T-helper 17 cell (primary cell): ENCODE measurements around the gene TMEM120B. TPM values are rescaled to one million over a fixed set of nuclear protein-coding genes. Genes with fewer than 3 reads are reported as not detected.
"Not testable (repeated sequence)": the region's sequence is repeated elsewhere in the genome, so short reads cannot be mapped to it uniquely, and the experiment has no call there.

Experiments
- ATAC-seq: fragments of 150-1000 bp; cut with Tn5 transposase; 2 replicates; pipeline ENCODE4 v1.10.0; 2021; ENCODE audit warnings: mild to moderate bottlenecking, moderate library complexity
- DNase-seq, 3 donors: peaks; one replicate each; pipeline versions ENCODE4 v3.0.0 to v3.0.0-alpha.2; 2020 to 2021
- H3K9me3 ChIP-seq: one replicate; pipeline ENCODE4 v1.7.0; 2013; ENCODE audit warnings: low read length, mild to moderate bottlenecking; ENCODE audit not compliant: control insufficient read depth, poor library complexity, severe bottlenecking
- H3K27ac Mint-ChIP-seq: one replicate; pipeline ENCODE4 v1.8.0; 2022; ENCODE audit warnings: mild to moderate bottlenecking, moderate library complexity, mixed read lengths
- H3K27me3 Mint-ChIP-seq: one replicate; pipeline ENCODE4 v1.8.0; 2022; ENCODE audit warnings: mixed read lengths
- H3K36me3 Mint-ChIP-seq: one replicate; pipeline ENCODE4 v1.8.0; 2022; ENCODE audit warnings: low read depth, mixed read lengths
- H3K4me1 Mint-ChIP-seq: one replicate; pipeline ENCODE4 v1.8.0; 2022; ENCODE audit warnings: mild to moderate bottlenecking, mixed read lengths
- H3K4me3 Mint-ChIP-seq: one replicate; pipeline ENCODE4 v1.8.0; 2022; ENCODE audit warnings: mild to moderate bottlenecking, moderate library complexity, mixed read lengths
- total RNA-seq, 4 donors: library from RNA in 2 of 4; stranded (reverse) in 2 of 4; gene quantifications; one replicate each; pipeline ENCODE4 v1.2.3 and lab custom pipeline; 2022 to 2026

The TMEM120B gene
- total RNA-seq, 2 donors from 2014 or later: 6.9 to 7.0 TPM

DNA sequence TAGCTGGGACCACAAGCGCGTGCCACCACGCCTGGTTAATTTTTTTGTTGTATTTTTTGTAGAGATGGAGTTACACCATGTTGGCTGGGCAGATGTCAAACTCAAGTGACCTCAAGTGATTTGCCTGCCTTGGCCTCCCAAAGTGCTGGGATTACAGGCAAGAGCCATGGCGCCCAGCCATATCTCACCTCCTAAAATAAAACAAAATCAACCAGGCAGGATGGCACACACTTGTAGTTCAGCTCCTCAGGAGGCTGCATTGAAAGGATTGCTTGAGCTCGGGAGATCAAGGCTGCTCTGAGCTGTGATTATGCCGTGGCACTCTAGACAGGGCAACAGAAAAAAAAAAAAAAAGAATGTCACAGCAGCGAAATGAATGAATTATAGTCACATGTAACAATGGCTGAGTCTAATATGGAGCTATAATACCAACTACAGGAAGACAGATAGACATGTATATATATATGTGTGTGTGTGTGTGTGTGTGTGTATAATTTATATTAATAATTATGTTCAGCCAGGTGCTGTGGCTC, 19.3 kb upstream of the TMEM120B start:
- Mint-ChIP-seq H3K36me3 (no peaks in the 10 kb centered on the region), H3K27ac (no peak overlapping the region), H3K27me3 (no peaks in the 10 kb centered on the region), H3K4me1 (peaks cover 3% of the 10 kb centered on the region), H3K4me3 (no peak overlapping the region)
- DNase-seq (no peak), ATAC-seq (no peak)
- H3K9me3 ChIP-seq: no peaks in the 10 kb centered on the region

GRCh38 chr12:121697093-121697698, 15.4 kb upstream of the TMEM120B start:
- Mint-ChIP-seq H3K27me3 (no peaks in the 10 kb centered on the region), H3K4me1 (peaks cover 3% of the 10 kb centered on the region)
- DNase-seq: no peak

DNA sequence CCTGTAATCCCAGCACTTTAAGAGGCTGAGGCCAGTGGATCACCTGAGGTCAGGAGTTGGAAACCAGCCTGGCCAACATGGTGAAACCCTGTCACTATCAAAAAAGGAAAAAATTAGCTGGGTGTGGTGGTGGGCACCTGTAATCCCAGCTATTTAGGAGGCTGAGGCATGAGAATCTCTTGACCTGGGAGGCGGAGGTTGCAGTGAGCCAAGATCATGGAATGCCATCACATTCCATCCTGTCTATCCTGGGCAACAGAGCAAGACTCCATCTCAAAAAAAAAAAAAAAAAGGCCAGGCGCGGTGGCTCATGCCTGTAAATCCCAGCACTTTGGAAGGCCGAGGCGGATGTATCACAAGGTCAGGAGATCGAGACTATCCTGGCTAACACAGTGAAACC, 14.7 kb upstream of the TMEM120B start:
- H3K4me3 Mint-ChIP-seq, H3K27me3 Mint-ChIP-seq, H3K4me1 Mint-ChIP-seq, DNase-seq, H3K27ac Mint-ChIP-seq, H3K9me3 ChIP-seq, H3K36me3 Mint-ChIP-seq, ATAC-seq: not testable (repeated sequence)

More at GRCh38 chr12:121697093-121697698, 15.4 kb upstream of the TMEM120B start:
- Mint-ChIP-seq H3K36me3 (no peaks in the 10 kb centered on the region), H3K27ac (no peak overlapping the region), H3K4me3 (no peak overlapping the region)
- no peaks in the 10 kb centered on the region for H3K9me3 ChIP-seq
- peak; percentile 32 for ATAC-seq

DNA sequence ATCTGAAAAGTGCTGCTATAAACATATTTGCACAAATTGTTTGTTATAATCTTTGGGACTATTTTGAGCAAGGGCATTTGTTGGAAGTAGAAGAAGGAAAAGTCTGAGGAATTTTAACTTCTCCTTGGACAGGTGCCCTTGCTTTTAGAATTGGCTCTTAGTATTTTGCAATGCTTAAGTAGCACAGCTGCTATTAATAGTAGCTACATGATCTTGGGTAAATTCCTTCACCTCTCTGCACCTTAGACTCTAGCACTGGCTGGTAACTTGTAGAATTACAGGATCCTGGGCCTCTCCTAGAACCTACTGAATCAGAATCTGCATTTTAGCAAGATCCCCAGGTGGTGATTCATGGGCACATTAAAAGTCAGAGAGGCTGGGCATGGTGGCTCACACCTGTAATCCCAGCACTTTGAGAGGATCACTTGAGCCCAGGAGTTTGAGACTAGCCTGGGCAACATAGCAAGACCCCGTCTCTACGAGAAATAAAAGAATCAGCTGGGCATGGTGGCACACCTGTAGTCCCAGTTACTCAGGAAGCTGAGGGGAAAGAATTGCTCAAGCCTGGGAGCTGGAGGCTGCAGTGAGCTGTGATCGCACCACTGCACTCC, 10.8 kb upstream of the TMEM120B start:
- no peaks in the 10 kb centered on the region for H3K9me3 ChIP-seq
- ATAC-seq: no peak
- no peaks in the 10 kb centered on the region for H3K4me1 Mint-ChIP-seq
- no peaks in the 10 kb centered on the region for H3K36me3 Mint-ChIP-seq
- no peak for DNase-seq
- H3K4me3 Mint-ChIP-seq: no peak overlapping the region
- H3K27me3 Mint-ChIP-seq: no peaks in the 10 kb centered on the region
- no peak overlapping the region for H3K27ac Mint-ChIP-seq

- H3K27me3 Mint-ChIP-seq: no peaks in the 10 kb centered on the region
- no peaks in the 10 kb centered on the region for H3K4me1 Mint-ChIP-seq
- no peak for DNase-seq
- no peak for ATAC-seq
- no peaks in the 10 kb centered on the region for H3K9me3 ChIP-seq
- no peaks in the 10 kb centered on the region for H3K36me3 Mint-ChIP-seq
- no peak overlapping the region for H3K27ac Mint-ChIP-seq
- no peak overlapping the region for H3K4me3 Mint-ChIP-seq
Observed at GRCh38 chr12:121702944-121703343, 9.6 kb upstream of the TMEM120B start.

- H3K36me3 Mint-ChIP-seq: no peaks in the 10 kb centered on the region
- H3K4me3 Mint-ChIP-seq: no peak overlapping the region
- H3K27ac Mint-ChIP-seq: no peak overlapping the region
- ATAC-seq: no peak
- no peak for DNase-seq
- H3K9me3 ChIP-seq: no peaks in the 10 kb centered on the region
- no peaks in the 10 kb centered on the region for H3K27me3 Mint-ChIP-seq
- no peaks in the 10 kb centered on the region for H3K4me1 Mint-ChIP-seq
Observed at GRCh38 chr12:121705514-121705913, 7.0 kb upstream of the TMEM120B start.

DNA sequence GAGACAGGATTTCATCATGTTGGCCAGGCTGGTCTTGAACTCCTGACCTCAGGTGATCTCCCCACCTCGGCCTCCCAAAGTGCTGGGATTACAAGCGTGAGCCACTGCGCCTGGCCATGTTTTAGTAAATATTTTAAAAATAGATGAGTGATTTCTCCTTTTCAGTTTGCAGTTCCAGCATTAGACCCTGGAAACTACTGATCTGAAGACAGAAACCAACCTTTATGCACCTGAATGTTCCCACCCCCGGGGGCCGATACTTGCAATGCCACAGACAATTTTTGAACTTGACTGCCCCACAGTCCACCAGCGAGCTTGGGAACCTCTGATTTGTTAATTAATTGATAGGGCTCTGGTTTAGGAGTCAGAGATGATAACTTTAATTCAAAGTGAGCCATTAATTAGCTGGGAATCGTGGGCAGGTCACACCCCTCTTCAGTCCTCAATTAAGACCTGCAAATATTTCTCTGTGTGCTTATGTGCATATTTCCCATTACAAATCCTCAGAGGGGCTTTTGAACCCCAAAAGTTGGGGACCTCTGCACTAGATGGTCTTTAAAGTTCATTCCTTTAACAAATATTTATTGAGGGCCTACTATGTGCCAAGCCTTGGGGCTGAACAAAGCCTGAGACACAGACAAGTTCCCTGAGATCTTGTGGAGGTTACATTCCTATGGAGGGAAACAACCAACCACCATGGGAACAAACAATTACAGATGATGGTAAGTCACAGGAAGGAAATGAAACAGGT, 4.1 kb upstream of the TMEM120B start:
- no peak for ATAC-seq
- H3K4me3 Mint-ChIP-seq: no peak overlapping the region
- H3K4me1 Mint-ChIP-seq: peaks cover 10% of the 10 kb centered on the region
- H3K27me3 Mint-ChIP-seq: no peaks in the 10 kb centered on the region
- no peak for DNase-seq
- no peaks in the 10 kb centered on the region for H3K9me3 ChIP-seq
- no peaks in the 10 kb centered on the region for H3K36me3 Mint-ChIP-seq
- H3K27ac Mint-ChIP-seq: no peak overlapping the region

DNA sequence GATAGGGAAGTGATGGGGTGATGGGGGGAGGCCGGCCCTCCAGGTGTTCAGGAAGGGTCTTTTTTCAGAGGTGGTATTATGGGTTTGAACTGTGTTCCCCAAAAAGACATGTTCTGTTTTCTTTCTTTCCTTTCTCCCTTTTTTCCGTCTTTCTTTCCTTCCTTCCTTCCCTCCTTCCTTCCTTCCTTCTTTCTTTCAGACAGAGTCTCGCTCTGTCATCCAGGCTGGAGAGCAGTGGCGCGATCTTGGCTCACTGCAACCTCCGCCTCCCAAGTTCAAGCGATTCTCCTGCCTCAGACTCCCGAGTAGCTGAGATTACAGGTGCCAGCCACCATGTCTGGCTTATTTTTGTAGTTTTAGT, 3.5 kb upstream of the TMEM120B start:
- not testable (repeated sequence) for H3K9me3 ChIP-seq, H3K36me3 Mint-ChIP-seq, DNase-seq, H3K4me3 Mint-ChIP-seq, H3K27me3 Mint-ChIP-seq, ATAC-seq, H3K27ac Mint-ChIP-seq
- peaks cover 12% of the 10 kb centered on the region for H3K4me1 Mint-ChIP-seq

DNA sequence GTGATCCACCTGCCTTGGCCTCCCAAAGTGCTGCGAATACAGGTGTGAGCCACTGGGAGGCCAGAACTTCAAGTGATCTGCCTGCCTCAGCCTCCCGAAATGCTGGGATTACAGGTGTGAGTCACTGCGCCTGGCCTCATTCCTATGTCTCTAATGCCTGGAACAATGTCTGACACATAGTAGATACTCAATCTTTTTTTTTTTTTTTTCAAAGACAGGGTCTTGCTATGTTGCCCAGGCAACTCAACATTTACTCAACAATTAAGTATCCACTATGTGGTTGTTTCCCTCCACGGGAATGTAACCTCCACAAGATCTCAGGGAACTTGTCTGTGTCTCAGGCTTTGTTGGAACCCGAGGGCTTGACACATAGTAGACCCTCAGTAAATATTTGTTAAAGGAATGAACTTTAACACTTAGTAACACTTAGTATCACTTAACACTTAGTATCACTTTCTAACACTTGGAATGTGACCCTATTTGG, 3.0 kb upstream of the TMEM120B start:
- no peak for ATAC-seq
- no peaks in the 10 kb centered on the region for H3K36me3 Mint-ChIP-seq

DNA sequence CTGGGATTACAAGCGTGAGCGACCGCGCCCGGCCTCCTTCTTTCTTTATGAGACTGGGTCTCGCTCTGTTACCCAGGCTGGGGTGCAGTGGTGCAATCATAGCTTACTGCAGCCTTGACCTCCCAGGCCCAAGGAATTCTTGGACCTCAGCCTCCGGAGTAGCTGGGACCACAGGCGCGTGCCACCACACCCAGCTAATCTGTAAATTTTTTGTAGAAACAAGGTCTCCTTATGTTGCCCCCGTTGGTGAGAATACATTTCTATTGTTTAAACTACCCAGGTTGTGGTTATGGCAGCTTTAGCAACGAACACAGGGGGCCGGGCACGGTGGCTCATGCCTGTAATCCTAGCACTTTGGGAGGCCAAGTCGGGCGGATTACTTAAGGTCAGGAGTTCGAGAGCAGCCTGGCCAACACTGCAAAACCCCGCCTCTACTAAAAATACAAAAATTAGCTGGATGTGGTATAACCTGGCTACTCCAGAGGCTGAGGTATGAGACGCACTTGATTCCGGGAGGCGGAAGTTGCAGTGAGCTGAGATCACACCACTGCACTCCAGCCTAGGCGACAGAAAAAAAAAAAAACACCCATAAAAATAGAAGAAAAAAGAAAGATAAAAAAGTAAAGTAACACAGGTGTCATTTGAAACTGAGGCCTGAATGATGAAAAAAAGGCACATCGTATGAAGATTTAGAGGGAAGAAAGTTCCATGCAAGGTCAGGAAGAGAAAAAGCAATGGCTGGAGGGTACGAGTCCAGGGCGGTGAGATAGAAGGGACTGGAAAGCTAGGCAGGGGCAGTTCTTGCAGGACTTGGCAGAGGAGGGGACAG, 977 bp upstream of the TMEM120B start:
- ATAC-seq (no peak), DNase-seq (no peak)
- Mint-ChIP-seq H3K27me3 (no peaks in the 10 kb centered on the region), H3K4me3 (peak overlapping the region; percentile 98), H3K4me1 (peaks cover 12% of the 10 kb centered on the region), H3K27ac (peak overlapping the region; percentile 88), H3K36me3 (peaks cover 2% of the 10 kb centered on the region)
- no peaks in the 10 kb centered on the region for H3K9me3 ChIP-seq

More for the DNA sequence above, 3.0 kb upstream of the TMEM120B start:
- DNase-seq: no peak
- Mint-ChIP-seq H3K27me3 (no peaks in the 10 kb centered on the region), H3K4me3 (no peak overlapping the region), H3K4me1 (peaks cover 12% of the 10 kb centered on the region), H3K27ac (no peak overlapping the region)
- no peaks in the 10 kb centered on the region for H3K9me3 ChIP-seq

DNA sequence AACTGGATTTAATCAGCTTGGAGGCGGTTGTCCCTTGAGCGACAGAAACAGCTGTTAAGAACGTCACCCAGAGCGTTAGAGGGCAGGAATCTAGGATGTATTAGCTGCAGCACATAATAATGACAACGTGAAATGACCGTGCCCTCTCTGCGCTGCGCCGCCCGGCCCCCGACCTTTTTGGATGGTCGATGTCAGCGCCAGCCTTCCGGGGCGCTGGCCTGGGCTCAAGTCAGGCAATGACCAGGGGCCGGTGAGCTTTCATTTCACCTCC, 427 bp upstream of the TMEM120B start:
- H3K27ac Mint-ChIP-seq: peak overlapping the region; percentile 88
- H3K4me1 Mint-ChIP-seq: peaks cover 12% of the 10 kb centered on the region
- no peaks in the 10 kb centered on the region for H3K27me3 Mint-ChIP-seq
- H3K36me3 Mint-ChIP-seq: peaks cover 2% of the 10 kb centered on the region
- H3K4me3 Mint-ChIP-seq: peak overlapping the region; percentile 98
- DNase-seq (peak in 1 of 3 donors; percentile 10), ATAC-seq (peak; percentile 52)
- no peaks in the 10 kb centered on the region for H3K9me3 ChIP-seq

GRCh38 chr12:121713257-121713777, 765 bp downstream of the TMEM120B start:
- Mint-ChIP-seq H3K27ac (peak overlapping the region; percentile 14), H3K27me3 (no peaks in the 10 kb centered on the region), H3K36me3 (peaks cover 2% of the 10 kb centered on the region), H3K4me3 (peak overlapping the region; percentile 98), H3K4me1 (peaks cover 12% of the 10 kb centered on the region)
- no peak for ATAC-seq
- no peak for DNase-seq
- no peaks in the 10 kb centered on the region for H3K9me3 ChIP-seq

DNA sequence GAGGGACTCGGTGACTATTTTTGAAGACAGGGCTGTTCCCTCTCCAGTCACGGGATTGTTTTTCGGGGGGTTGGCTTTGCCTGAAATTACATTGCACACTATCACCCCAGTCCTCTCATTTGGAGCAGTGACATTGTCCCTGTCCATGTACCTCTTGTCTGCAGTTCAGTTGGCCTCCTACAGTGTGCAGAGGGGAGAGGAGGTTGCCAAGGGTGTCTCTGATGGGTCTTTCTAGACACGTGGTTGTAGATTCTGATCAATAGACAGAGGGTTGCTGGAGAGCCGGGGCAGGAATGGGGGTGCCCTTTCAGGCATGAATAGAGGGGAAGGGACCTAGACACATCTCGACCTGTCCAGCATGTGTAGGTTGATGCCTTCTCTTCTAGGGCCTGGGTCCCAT, 1.2 kb downstream of the TMEM120B start:
- Mint-ChIP-seq H3K4me1 (peaks cover 12% of the 10 kb centered on the region), H3K4me3 (peak overlapping the region; percentile 98), H3K27me3 (no peaks in the 10 kb centered on the region), H3K36me3 (peaks cover 2% of the 10 kb centered on the region), H3K27ac (peak overlapping the region; percentile 14)
- ATAC-seq (no peak), DNase-seq (no peak)
- H3K9me3 ChIP-seq: no peaks in the 10 kb centered on the region
